ENCODE results near the gene FAM216A. TPM values are rescaled to one million over a fixed set of nuclear protein-coding genes. Genes with fewer than 3 reads are reported as not detected.

FAM216A gene
- total and polyA plus RNA-seq, 9 of the 15 experiments (the other 6 are each of a cell fraction or from before 2014, with no cell fraction given), result 17.2 to 96.9 (median 48.5) TPM

DNA sequence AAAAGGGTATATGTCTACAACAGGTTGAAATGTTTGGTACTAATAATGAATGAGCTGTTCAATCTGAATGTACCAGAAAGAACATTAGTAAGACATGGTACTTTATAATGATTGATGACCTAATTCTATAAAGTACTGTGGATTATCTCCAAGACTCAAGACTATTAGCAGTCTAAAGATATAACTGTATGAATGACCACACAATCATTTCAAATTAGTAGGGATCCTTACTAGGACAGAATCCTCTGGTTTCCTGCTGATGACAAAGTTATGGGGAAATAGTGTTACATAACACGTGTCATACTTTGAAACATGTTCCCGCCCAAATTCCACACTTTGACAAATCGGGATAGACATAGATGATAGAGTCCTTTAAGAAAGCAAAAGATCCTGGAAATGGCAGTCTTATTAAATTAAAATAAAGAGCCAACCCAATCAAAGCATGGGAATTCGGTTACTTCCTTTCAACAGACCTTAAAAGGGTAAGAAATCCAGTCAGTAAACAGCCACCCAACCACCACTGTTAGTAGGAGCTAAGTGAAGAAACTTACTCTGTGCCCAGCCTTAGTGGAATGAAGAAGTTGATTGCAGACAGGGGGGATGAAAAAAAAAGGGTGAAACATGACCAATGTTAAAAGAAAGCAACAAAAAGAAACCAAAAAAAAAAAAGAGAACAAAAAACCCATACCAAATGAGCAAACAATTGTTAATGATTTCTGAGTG lies 30.5 kb downstream of the FAM216A start (continued):
- TF ChIP-seq, protein P1, sequence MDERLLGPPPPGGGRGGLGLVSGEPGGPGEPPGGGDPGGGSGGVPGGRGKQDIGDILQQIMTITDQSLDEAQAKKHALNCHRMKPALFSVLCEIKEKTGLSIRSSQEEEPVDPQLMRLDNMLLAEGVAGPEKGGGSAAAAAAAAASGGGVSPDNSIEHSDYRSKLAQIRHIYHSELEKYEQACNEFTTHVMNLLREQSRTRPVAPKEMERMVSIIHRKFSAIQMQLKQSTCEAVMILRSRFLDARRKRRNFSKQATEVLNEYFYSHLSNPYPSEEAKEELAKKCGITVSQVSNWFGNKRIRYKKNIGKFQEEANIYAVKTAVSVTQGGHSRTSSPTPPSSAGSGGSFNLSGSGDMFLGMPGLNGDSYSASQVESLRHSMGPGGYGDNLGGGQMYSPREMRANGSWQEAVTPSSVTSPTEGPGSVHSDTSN (CRISPR knock-in tag; IDR thresholded peaks at IDR 0.05; ENCODE audit: low read depth), result no peak
- TF ChIP-seq, protein P1 (tag; conservative IDR thresholded peaks at IDR 0.05; ENCODE audit: low read depth), result peak; percentile 51
- TF ChIP-seq EP400 (IDR thresholded peaks at IDR 0.05) (peak; percentile 20; the same call in 1 of the 2 replicates), HLTF (IDR thresholded peaks at IDR 0.05) (0 out of 2 replicates have a peak, but pooled peaks have one; percentile 41), ETV1 (tag; conservative IDR thresholded peaks at IDR 0.05; ENCODE audit: low read depth) (0 out of 2 replicates have a peak, but pooled peaks have one; percentile 11), CEBPG (CRISPR knock-in tag; IDR thresholded peaks at IDR 0.05) (no peak), CEBPG (tag; conservative IDR thresholded peaks at IDR 0.05 in 1 of 2, IDR thresholded peaks at IDR 0.05 in 1 of 2) (peak in 1 of 2 experiments; percentile 29; a peak in 1 of 4 replicates), LARP7 (IDR thresholded peaks at IDR 0.05) (0 out of 2 replicates have a peak, but pooled peaks have one; percentile 32), ZSCAN32 (CRISPR knock-in tag; IDR thresholded peaks at IDR 0.05) (no peak), ZNF316 (IDR thresholded peaks at IDR 0.05) (no peak)
- TF ChIP-seq, protein P2, sequence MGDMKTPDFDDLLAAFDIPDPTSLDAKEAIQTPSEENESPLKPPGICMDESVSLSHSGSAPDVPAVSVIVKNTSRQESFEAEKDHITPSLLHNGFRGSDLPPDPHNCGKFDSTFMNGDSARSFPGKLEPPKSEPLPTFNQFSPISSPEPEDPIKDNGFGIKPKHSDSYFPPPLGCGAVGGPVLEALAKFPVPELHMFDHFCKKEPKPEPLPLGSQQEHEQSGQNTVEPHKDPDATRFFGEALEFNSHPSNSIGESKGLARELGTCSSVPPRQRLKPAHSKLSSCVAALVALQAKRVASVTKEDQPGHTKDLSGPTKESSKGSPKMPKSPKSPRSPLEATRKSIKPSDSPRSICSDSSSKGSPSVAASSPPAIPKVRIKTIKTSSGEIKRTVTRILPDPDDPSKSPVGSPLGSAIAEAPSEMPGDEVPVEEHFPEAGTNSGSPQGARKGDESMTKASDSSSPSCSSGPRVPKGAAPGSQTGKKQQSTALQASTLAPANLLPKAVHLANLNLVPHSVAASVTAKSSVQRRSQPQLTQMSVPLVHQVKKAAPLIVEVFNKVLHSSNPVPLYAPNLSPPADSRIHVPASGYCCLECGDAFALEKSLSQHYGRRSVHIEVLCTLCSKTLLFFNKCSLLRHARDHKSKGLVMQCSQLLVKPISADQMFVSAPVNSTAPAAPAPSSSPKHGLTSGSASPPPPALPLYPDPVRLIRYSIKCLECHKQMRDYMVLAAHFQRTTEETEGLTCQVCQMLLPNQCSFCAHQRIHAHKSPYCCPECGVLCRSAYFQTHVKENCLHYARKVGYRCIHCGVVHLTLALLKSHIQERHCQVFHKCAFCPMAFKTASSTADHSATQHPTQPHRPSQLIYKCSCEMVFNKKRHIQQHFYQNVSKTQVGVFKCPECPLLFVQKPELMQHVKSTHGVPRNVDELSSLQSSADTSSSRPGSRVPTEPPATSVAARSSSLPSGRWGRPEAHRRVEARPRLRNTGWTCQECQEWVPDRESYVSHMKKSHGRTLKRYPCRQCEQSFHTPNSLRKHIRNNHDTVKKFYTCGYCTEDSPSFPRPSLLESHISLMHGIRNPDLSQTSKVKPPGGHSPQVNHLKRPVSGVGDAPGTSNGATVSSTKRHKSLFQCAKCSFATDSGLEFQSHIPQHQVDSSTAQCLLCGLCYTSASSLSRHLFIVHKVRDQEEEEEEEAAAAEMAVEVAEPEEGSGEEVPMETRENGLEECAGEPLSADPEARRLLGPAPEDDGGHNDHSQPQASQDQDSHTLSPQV (IDR thresholded peaks at IDR 0.05), result peak; percentile 65; the same call in 1 of the 2 replicates
- TF ChIP-seq, protein P3, sequence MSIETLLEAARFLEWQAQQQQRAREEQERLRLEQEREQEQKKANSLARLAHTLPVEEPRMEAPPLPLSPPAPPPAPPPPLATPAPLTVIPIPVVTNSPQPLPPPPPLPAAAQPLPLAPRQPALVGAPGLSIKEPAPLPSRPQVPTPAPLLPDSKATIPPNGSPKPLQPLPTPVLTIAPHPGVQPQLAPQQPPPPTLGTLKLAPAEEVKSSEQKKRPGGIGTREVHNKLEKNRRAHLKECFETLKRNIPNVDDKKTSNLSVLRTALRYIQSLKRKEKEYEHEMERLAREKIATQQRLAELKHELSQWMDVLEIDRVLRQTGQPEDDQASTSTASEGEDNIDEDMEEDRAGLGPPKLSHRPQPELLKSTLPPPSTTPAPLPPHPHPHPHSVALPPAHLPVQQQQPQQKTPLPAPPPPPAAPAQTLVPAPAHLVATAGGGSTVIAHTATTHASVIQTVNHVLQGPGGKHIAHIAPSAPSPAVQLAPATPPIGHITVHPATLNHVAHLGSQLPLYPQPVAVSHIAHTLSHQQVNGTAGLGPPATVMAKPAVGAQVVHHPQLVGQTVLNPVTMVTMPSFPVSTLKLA (conservative IDR thresholded peaks at IDR 0.05), result peak in 1 of 2 experiments; percentile 20; a peak in 1 of 4 replicates

Data from K562 (cell line).